ENCODE measurements around the gene RAE1.

GRCh38 chr20:57421253-57422220 is 70.5 kb downstream of the RAE1 start:
- no peak for TF ChIP-seq POLR2A (IDR thresholded peaks at IDR 0.05; ENCODE audit: low read depth, low read length)
- no peak for TF ChIP-seq POLR2AphosphoS5 (IDR thresholded peaks at IDR 0.05; ENCODE audit: low read depth, low read length)
